Neural cell (in vitro differentiated cells): ENCODE results near the gene PGRMC1. TPM values are rescaled to one million over a fixed set of nuclear protein-coding genes. Genes with fewer than 3 reads are reported as not detected.
"Not testable (repeated sequence)": the region's sequence is repeated elsewhere in the genome, so short reads cannot be mapped to it uniquely, and the experiment has no call there.

Source experiments
- H2AFZ ChIP-seq: fragments of 200-600, 300-800 bp; sonication (generic), shearing (Covaris generic); 2 replicates; pipeline ENCODE4 v1.6.0; 2014; ENCODE audit warnings: low read depth, mild to moderate bottlenecking, antibody characterized with exemption, low read length, moderate library complexity
- H3F3A ChIP-seq: fragments of 200-600 bp; shearing (Covaris generic); 2 replicates; pipeline ENCODE4 v1.6.1; 2016; ENCODE audit warnings: mild to moderate bottlenecking, moderate library complexity, mixed read lengths, antibody characterized with exemption, low read length; ENCODE audit not compliant: insufficient read depth, poor library complexity, severe bottlenecking
- H3K27ac ChIP-seq: fragments of 200-600, 300-800 bp; sonication (generic), shearing (Covaris generic); 2 replicates; pipeline ENCODE4 v1.5.1; 2014; ENCODE audit warnings: mild to moderate bottlenecking, low read length, moderate library complexity
- H3K27me3 ChIP-seq: fragments of 300-800, 200-600 bp; sonication (generic), shearing (Covaris generic); 2 replicates; pipeline ENCODE4 v1.6.0; 2014; ENCODE audit warnings: mild to moderate bottlenecking, low read depth, low read length, moderate library complexity; ENCODE audit not compliant: insufficient read depth
- H3K36me3 ChIP-seq: fragments of 300-800, 200-600 bp; sonication (generic), shearing (Covaris generic); 2 replicates; pipeline ENCODE4 v1.5.1; 2014; ENCODE audit warnings: mild to moderate bottlenecking, antibody characterized with exemption, low read length, moderate library complexity; ENCODE audit not compliant: insufficient read depth
- H3K4me2 ChIP-seq: fragments of 300-800, 200-600 bp; sonication (generic), shearing (Covaris generic); 2 replicates; pipeline ENCODE4 v1.6.0; 2014; ENCODE audit warnings: mild to moderate bottlenecking, low read length
- H3K4me3 ChIP-seq: fragments of 300-800, 200-600 bp; sonication (generic), shearing (Covaris generic); 2 replicates; pipeline ENCODE4 v1.5.1; 2014; ENCODE audit warnings: mild to moderate bottlenecking, low read length, moderate library complexity
- H3K79me2 ChIP-seq: fragments of 200-600 bp; shearing (Covaris generic); replicated peaks from 2 replicates; pipeline ENCODE4 v1.6.0; 2014; ENCODE audit warnings: mild to moderate bottlenecking, low read length, moderate library complexity; ENCODE audit not compliant: insufficient read depth
- H3K9ac ChIP-seq: fragments of 300-800, 200-600 bp; sonication (generic), shearing (Covaris generic); 2 replicates; pipeline ENCODE4 v1.6.1; 2016; ENCODE audit warnings: mild to moderate bottlenecking, low read length, mixed read lengths
- H3K9me2 ChIP-seq: fragments of 200-600 bp; shearing (Covaris generic); 2 replicates; pipeline ENCODE4 v1.6.1; 2016; ENCODE audit warnings: mild to moderate bottlenecking, low read length, mixed read lengths; ENCODE audit not compliant: insufficient read depth
- H3K9me3 ChIP-seq: fragments of 200-600, 300-800 bp; sonication (generic), shearing (Covaris generic); 2 replicates; pipeline ENCODE4 v1.6.1; 2016; ENCODE audit warnings: mild to moderate bottlenecking, mixed run types, low read length, moderate library complexity, mixed read lengths
- H4K20me1 ChIP-seq: fragments of 200-600 bp; shearing (Covaris generic); 2 replicates; pipeline ENCODE4 v1.6.1; 2016; ENCODE audit warnings: mild to moderate bottlenecking, mixed run types; ENCODE audit not compliant: insufficient read depth
- CTCF ChIP-seq: fragments of 450-650 bp; IDR thresholded peaks from 2 replicates; pipeline ENCODE4 v1.5.1; 2014; ENCODE audit warnings: antibody characterized with exemption, mild to moderate bottlenecking, moderate library complexity; ENCODE audit not compliant: poor library complexity, severe bottlenecking
- EP300 ChIP-seq: fragments of 450-650 bp; conservative IDR thresholded peaks from 2 replicates; pipeline ENCODE4 v1.6.1; 2014; ENCODE audit warnings: antibody characterized with exemption, mild to moderate bottlenecking, moderate library complexity; ENCODE audit not compliant: poor library complexity, severe bottlenecking
- EZH2 ChIP-seq: fragments of 200-600, 300-800 bp; shearing (Covaris generic), sonication (generic); IDR thresholded peaks from 2 replicates; pipeline ENCODE4 v1.6.1; 2014; ENCODE audit warnings: antibody characterized with exemption, low read length, borderline replicate concordance, mild to moderate bottlenecking; ENCODE audit not compliant: insufficient read depth, poor library complexity, severe bottlenecking
- MXI1 ChIP-seq: fragments of 450-650 bp; conservative IDR thresholded peaks from 2 replicates; pipeline ENCODE4 v1.6.1; 2014; ENCODE audit warnings: antibody characterized with exemption, mild to moderate bottlenecking; ENCODE audit not compliant: poor library complexity, severe bottlenecking
- POLR2AphosphoS5 ChIP-seq: IDR thresholded peaks from 2 replicates; pipeline ENCODE4 v1.6.1; 2012
- RAD21 ChIP-seq: fragments of 450-650 bp; conservative IDR thresholded peaks from 2 replicates; pipeline ENCODE4 v1.6.1; 2014; ENCODE audit warnings: antibody characterized with exemption, mild to moderate bottlenecking, moderate library complexity
- REST ChIP-seq: IDR thresholded peaks from 2 replicates; pipeline ENCODE4 v1.6.1; 2012; ENCODE audit warnings: borderline replicate concordance
- SMC3 ChIP-seq: fragments of 450-650 bp; conservative IDR thresholded peaks from 2 replicates; pipeline ENCODE4 v1.6.1; 2014; ENCODE audit warnings: antibody characterized with exemption, mild to moderate bottlenecking, moderate library complexity; ENCODE audit not compliant: poor library complexity
- TAF1 ChIP-seq: IDR thresholded peaks from 2 replicates; pipeline ENCODE4 v1.6.1; 2012; ENCODE audit warnings: low read depth
- polyA plus RNA-seq: library from polyadenylated mRNA; depleted of rRNA; stranded (reverse); fragments of >200 nt; gene quantifications from 2 replicates; pipeline ENCODE4 v1.2.3, GENCODE V29; 2014

The PGRMC1 gene
- polyA plus RNA-seq, 1 donor from 2014 or later = 672 TPM

- no peak overlapping the region for H3K9ac ChIP-seq
- no peak overlapping the region for H3K4me3 ChIP-seq
- no peak overlapping the region for H3K27ac ChIP-seq
- no peaks in the 10 kb centered on the region for H3K36me3 ChIP-seq
- no peaks in the 10 kb centered on the region for H3F3A ChIP-seq
- H3K4me2 ChIP-seq = no peak overlapping the region
- no peaks in the 10 kb centered on the region for H3K79me2 ChIP-seq
- no peaks in the 10 kb centered on the region for H3K9me3 ChIP-seq
- no peaks in the 10 kb centered on the region for H3K9me2 ChIP-seq
- no peaks in the 10 kb centered on the region for H3K27me3 ChIP-seq
- no peak overlapping the region for H2AFZ ChIP-seq
- H4K20me1 ChIP-seq = no peaks in the 10 kb centered on the region
- TF ChIP-seq TAF1 (no peak), REST (no peak), CTCF (no peak), POLR2AphosphoS5 (no peak), EP300 (no peak), EZH2 (no peak), MXI1 (no peak)
Measured at GRCh38 chrX:119206203-119206602, 29.9 kb upstream of the PGRMC1 start.

GRCh38 chrX:119207483-119207882 lies 28.6 kb upstream of the PGRMC1 start:
- not testable (repeated sequence) for H3K9ac ChIP-seq, H3K36me3 ChIP-seq, H3K9me3 ChIP-seq, H3K4me3 ChIP-seq, H3K4me2 ChIP-seq, H3K27ac ChIP-seq, H2AFZ ChIP-seq, H3K27me3 ChIP-seq, H3F3A ChIP-seq, H3K9me2 ChIP-seq, H4K20me1 ChIP-seq, H3K79me2 ChIP-seq

GRCh38 chrX:119208401-119209057 lies 27.6 kb upstream of the PGRMC1 start:
- Histone ChIP-seq H3K79me2 (no peaks in the 10 kb centered on the region), H3K27ac (no peak overlapping the region), H3K4me3 (no peak overlapping the region), H3K9ac (no peak overlapping the region), H3K27me3 (no peaks in the 10 kb centered on the region), H3K4me2 (no peak overlapping the region), H3F3A (no peaks in the 10 kb centered on the region), H3K9me2 (no peaks in the 10 kb centered on the region), H2AFZ (no peak overlapping the region), H4K20me1 (no peaks in the 10 kb centered on the region), H3K9me3 (no peaks in the 10 kb centered on the region), H3K36me3 (no peaks in the 10 kb centered on the region)
- TF ChIP-seq REST (no peak), SMC3 (no peak), CTCF (no peak), EZH2 (no peak), MXI1 (no peak), TAF1 (no peak), EP300 (no peak), RAD21 (no peak), POLR2AphosphoS5 (no peak)
